NCI-H1930 (cell line): ENCODE data around the gene TSPAN13.

ENCODE experiments used
- DNase-seq, 2 experiments: peaks; one replicate each; lab custom pipeline; 2025; lab: John Stamatoyannopoulos, UW

The TSPAN13 gene

DNA sequence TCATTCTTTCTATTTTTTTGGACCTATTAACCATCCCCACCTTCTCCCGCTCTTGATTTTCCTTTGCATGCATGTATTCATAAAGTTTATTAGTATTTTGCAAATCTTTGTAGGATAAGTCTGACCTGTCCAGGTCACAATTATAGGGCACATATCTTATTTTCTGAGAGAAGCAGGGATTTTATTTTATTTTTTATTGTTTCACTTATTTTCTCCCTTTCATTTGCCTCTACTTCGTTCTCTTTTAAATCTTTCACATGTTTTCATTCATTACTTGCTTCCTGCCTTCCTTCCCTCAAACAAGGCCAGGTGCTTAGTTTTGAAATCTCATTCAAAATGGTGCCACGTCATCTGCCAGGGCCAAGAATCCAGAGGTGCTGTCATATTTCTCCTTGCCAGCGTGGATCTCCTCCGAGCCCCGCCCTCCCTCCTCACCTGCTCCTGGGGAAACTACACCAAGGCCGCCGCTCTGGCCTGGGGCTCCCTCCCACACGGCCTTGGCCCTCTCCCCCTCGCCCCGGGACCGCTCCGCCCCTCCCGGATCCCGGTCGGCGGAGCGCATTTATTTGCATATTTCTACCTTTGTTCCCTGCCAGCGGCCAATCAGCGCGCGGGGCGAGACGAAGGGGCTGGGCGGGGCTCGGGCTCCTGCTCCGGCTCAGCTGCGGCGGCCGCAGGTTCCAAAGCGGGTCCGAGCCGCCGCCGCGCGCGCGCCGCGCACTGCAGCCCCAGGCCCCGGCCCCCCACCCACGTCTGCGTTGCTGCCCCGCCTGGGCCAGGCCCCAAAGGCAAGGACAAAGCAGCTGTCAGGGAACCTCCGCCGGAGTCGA, at the start of gene TSPAN13:
Gene TSPAN13, plus strand, starts transcription at position 654 of the 830 bp plus-strand sequence. CDS start 213 bp downstream, outside the sequence.
- DNase-seq, result peak; percentile 83 to 88

DNA sequence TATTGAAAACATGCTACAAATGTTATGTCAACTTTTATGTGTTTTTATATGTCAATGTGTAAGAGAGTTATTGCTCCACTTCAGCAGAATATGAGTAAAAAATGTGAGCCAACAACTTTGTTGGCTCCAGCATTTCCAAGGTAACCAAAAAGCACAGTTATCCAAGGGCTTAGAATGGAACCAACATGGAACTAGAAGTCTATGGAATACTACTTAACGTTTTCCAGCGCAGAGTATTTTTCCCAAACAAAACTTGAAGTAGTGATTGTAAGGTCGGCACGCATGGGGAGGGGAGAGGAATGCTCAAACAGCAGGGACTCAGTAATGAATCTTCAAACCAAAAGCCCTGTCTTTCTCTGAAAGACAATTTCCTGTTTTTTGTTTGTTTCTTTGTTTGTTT, 45.0 kb upstream of the TSPAN13 start:
- DNase-seq, result no peak

DNA sequence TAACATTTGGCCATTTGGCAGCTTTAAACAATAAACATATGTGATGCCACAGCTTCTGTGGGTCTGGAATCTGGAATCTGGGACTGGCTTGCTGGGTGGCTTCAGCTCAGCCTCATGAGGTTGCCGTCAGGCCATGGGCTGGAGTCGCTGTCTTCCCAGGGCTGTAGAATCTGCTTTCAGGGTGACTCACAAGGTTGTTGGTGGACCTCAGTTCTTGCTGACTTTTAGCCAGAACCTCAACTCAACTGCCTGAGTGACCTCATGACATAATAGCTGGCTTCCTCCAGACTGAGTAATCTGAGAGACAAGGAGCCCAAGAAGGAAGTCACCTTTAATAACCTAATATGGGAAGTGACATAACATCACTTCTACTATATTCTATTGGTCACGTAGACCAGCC, 44.6 kb upstream of the TSPAN13 start:
- DNase-seq, result no peak

DNA sequence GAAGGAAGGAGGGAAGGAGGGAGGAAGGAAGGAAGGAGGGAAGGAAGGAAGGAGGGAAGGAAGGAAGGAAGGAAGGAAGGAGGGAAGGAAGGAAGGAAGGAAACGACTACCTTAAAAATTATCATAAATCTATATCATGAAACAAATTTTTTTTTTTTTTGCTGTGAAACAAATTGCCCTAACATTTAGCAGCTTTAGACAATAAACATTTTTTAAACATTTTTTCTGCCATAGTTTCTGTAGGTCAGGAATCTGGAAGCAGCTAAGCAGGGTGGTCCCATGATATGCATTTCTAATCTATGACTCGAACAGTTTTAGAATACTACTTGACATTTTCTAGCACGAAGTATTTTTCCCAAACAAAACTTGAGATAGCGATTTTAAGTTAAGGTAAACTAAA, 42.9 kb upstream of the TSPAN13 start:
- no peak for DNase-seq

DNA sequence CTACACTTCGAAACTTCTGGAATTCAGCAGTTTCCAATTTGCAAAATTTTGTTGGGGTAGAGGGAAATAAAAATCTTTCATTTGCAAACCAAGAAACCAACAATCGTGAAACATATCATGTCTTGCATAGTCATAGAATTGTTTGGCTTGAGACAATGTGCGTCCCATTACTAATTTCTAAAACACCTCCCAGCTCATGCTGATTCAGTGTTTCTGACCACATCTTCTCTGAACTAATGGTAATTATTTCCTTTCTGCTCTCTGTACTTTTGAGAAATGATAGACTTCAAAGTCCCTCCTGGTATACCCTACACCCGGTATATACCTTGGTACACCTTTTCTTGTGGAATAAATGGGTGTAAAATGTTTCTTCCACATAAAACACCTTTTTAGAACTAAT, 41.8 kb upstream of the TSPAN13 start:
- DNase-seq, result no peak

DNA sequence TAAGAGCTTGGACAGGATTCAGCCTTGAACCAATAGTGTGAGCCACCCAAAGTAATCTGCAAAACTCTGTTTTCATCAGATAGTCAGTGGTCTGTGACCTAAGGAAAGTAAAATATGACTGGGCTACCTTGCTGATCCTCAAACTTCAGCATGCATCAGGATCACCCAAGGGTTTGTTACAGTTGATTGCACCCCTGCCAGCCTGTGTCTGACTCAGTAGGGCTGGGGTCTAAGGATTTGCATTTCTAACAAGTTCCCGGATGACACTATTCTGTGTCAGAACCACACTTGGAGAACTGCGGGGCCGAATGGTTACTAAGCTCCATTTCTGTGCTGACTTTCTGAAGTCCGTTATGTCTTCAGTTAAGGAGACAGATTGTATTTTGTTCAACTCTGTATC, 40.6 kb upstream of the TSPAN13 start:
- no peak for DNase-seq

DNA sequence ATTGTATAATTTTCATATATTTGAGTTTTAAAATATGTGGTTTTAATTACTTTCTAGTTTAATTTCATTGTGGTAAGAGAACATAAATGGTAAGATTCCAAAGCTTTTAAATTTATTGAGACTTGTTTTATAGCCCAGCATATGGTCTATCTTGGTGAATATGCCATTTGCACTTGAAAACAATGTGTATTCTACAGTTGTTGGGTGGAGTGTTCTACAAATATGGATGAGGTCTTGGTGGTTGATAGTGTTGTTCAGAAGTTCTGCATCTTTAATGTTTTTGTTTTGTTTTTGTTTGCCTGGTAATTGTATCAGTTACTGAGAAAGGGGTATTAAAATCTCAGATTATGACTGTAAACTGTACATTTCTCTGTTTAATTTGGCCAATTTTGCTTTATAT, 37.6 kb upstream of the TSPAN13 start:
- no peak for DNase-seq

DNA sequence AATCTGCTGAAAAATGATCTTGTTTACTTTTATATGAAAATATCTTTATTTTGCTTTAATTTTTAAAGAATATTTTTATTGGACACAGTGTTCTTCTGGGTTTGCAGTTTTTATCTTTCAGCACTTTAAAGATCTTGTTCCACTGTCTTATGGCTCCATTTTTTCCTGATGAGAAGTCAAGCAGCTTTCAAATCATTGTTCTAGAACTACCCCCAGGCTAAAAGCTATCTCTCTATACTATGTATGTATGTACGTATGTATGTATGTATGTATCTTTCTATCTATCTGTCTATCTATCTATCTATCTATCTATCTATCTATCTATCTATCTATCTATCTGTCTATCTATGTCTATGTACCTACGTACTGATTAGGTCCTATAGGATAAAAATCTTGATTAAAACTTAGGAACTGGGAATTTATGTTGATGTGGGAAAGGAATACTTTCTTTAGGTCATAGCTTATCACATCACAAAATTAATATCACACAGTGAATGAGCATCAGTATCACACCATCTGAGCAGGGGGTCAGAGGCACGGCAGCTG, 35.4 kb upstream of the TSPAN13 start:
- DNase-seq, result no peak

DNA sequence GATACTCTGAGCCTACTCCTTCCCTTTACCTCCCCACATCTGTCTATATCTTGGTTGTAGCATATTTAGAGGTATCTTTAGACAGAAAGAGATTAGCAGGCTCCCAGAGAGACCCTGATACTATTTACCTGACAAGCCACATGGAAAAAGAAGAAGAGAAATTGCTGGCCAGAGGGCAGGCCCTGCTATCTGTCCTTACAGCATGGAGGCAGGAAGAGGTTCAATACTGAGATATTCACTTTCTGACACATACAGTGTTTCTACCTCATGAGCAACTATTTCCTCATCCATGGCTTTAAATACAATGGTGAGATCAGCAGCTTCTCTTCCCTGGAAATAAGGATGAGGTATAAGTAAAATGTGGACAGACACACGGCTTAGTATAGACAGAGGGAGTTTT, 33.9 kb upstream of the TSPAN13 start:
- DNase-seq, result no peak

DNA sequence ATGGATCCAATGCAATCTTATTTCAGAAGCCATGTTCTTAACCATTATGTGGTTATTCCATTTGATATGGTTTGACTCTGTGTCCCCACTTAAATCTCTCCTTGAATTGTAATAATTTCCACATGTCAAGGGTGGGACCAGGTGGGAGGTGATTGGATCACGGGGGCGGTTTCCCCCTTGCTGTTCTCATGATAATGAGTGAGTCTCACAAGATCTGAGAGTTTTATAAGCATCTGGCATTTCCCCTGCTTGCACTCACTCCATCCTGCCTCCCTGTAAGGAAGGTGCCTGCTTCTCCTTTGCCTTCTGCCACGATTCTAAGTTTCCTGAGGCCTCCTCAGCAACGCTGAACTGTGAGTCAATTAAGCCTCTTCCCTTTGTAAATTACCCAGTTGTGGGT, 32.0 kb upstream of the TSPAN13 start:
- DNase-seq, result no peak

DNA sequence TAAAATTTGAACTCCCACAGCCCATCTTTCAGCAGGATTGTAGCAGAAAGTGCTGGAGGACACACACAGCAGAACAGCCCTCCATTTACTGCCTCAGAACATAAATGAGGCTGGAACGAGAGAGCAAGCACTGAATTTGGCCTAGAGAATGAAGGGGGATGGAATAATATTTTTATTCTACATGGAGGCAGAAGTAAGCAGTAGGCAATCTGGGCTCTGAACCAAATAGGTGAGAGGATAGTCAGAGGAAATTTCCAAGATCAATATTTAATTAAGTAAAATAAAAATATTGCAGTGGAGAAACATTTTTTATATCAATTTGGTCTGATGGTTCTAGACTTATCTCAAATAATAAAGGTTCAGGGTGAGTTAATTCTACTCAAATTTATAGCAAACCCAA, 29.2 kb upstream of the TSPAN13 start:
- no peak for DNase-seq

DNA sequence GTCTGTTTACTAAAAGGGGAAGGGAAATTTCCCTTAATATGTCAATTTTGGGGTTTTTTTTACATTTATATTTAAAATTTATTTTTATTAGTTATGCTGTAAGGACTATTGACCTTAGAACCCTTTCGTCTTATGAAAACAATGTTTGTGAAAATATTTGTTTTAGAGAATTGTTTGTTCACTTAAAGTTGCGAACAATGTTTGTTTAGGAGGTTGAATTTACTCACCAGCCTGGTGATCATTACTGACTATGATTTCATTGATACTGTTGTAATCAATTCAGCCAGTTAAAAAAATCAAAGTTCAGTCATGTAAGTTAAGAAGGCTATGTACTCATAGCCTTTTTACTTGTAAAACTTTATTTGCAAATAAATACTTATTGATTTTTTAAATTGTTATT, 27.4 kb upstream of the TSPAN13 start:
- no peak for DNase-seq

DNA sequence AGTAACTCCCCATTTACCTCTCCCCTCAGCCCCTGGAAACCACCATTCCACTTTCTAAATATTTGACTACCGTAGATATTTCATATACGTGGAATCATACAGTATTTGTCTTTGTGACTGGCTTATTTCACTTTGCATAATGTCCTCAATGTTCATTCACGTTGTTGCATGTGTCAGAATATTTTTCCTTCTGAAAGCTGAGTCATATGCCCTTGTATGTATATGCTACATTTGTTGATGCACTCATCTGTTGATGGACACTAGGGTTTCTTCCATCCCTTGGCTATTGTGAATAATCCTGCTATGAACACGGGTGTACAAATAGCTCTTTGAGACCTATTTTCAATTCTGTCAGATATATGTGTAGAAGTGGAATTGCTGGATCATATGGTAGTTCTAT, 25.8 kb upstream of the TSPAN13 start:
- DNase-seq, result no peak

DNA sequence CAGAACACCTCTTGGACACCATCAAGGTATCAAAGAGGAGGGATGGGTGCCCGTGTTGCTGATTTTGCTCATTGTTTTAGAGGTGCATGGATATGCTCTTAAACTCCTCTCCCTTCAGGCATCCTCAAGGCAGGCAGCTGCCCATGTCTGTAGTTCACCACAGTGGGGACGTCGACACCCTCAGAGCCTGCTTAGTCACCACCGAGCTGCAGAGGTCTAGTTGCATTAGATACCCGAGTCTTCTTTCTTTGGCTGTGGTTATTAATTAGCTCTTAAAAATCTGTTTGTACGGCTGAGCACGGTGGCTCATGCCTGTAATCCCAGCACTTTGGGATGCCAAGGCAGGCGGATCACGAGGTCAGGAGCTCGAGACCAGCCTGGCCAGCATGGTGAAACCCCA, 24.7 kb upstream of the TSPAN13 start:
- DNase-seq, result no peak

DNA sequence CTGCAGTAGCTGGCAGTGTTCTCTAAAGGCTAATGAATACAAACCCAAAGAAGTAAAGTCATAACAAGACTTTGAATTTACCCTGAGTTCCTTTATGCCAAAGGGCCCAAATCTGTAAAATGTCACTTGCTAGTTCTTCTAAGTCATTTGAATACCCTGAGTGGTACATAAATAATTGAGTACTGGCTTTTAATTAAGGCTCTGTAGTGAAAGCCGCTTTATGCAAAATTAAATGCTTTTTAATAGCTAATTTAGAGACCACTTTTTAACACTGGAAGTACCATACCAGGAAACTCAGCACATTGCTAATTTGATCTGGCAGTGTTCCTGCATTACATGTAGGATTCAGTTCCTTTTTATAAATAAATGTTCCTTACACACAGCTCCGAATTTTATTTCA, 24.0 kb upstream of the TSPAN13 start:
- DNase-seq, result no peak

DNA sequence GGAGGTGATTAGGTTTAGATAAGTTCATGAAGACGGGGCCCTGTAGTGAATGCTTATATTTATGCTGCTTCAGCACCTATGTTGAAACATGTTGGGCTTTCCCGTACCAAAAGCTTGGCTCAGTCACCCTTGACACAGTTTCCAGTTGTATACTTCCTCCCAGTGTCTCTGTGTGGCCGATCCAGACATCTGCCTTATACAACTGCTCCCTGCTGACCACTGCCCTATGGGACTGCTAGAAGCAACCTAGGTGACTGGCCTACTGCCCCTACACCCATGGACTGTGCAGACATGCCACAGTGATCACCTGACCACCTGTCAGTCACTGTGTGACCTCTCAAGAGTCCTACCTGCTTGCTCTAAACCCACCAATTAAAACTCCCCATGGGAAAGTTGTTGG, 22.6 kb upstream of the TSPAN13 start:
- no peak for DNase-seq

DNA sequence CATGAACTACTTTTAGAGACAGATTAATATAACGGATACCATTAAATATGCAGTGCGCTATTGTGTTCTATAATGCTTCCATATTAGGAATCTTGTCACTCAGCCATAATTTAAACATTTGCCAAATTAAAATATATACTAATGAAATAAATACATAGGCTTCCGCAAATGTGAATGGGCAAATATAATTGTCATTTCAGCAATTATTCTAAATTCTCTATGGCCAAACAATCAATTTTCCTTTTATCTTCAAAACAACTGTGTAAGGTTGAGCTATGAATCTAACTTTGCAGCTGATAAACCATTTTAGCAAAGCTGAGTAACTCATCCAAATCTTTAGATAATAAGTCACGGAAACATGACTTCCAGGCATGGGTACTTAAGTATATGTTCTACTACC, 20.7 kb upstream of the TSPAN13 start:
- DNase-seq, result no peak

DNA sequence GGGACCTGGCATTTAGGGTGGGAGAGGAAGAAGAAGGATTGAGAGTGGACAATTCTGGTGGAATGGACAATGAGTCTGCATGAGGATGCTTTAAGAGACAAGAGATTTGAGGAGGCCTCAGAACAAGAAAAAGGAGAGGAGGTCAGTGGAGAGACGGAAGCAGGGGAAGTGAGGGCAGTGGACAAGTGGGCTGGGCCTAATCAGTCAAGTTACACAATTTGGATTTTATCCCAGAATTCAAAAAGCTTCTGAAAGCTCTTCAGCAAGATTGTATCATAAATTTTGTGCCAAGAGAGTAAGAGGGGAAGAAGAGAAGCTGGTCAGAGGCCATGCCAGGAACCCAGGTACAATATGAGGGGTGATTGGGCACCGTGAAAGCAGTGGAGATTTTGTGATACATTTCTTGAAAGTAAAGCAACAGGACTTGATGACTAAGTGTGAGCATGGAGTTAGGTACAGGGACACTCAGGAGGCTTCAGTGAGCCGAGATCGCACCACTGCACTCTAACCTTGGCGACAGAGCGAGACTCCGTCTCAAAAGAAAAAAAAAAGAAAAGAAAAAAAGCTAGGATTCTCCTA, 19.3 kb upstream of the TSPAN13 start:
- DNase-seq, result no peak

DNA sequence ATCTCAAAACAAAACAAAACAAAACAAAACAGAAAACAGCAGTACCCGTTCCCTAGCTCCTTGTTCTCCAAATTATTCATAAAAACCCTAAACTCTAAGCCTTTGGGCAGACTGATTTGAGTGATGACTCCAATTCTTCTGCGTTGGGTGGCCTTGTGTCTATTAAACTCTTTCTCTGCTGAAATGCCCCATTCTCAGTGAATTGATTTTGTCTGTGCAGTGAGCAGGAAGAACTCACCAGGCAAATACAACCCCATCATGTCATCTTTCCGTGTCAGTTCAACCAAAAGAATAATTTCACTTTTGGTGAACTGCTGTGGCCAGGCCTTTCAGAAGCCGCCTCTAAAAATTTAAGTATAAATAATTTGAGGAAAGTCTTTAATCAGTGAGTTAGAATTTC, 18.5 kb upstream of the TSPAN13 start:
- no peak for DNase-seq

DNA sequence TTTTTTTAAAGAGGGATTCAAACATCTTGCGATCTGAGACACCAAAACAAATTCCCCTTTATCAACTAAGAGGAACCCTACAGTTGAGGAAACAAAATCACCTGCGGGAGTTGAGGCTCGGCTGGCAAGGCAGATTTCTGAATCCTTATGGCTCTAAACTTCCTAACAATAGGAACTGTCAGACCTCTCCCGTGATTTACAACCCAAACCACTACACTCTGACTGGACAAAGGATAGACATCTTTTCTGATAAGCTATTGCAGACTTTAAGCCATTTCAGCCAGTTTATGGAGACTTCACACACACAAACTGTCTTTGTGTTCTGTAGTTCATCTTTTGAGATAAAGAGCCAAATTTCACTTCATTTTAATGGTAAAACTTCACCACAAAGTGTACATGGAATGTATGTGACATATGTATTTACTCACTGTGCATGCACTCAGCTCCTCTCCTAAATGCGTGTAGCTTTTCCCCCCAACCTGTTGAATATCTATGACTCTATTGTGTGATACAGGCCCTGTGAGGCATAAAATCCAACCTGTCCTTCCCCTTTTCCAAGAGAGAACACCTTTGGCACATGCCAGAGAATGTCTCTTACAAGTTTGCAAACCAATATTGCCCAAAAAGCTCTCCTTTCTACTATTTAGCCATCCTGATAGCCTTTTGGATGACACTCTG, 15.4 kb upstream of the TSPAN13 start:
- no peak for DNase-seq

DNA sequence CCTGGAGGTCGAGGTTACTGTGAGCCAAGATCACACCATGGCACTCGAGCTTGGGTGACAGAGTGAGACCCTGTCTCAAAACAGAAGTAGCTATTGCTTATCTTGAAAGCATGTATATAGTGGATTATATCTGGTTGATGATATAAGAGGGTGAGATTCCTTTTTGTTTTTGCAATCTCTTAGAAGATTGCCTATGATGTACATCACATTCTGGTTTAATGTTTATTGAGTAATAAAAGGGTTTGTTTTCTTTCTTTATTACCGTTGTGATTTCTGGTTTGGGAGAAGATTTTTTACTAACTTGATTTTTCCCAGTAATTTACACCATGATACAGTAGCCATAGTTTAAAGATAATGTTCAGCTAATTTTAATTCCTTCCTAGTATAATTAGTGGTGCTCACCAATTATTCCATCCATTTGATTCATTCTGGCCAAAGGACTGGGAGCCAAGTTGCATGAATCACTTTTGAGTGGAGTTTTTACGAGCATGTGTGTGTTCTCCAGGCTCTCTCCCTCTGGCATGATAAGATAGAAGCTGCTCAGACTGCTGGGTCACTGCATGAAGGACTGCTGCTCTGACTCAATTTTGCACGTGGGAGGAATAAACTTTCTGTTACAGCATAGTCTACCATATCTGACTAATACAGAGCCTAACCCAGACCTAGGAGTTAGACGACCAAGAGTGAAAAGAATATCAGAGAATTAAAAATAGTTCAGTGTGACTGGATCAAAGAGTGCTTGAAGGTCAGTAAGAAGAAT, 13.5 kb upstream of the TSPAN13 start:
- no peak for DNase-seq

DNA sequence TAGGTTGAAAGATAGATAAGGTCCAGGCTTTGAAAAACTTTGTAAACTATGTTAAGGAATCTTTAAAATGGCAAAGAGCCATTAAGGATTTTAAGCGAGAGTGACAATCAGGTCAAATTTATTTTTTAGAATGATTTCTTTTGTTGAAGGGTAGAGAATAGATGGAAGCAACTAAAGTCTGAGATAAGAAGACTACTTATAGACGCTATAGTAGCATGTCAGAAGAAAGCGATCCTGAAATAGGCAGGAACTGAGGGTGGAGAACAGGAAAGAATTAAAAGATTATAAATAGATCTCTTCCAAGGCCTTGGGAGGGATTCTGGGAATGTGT, 13.0 kb upstream of the TSPAN13 start:
- no peak for DNase-seq
